ENCODE measurements around the gene PALLD.

DNA sequence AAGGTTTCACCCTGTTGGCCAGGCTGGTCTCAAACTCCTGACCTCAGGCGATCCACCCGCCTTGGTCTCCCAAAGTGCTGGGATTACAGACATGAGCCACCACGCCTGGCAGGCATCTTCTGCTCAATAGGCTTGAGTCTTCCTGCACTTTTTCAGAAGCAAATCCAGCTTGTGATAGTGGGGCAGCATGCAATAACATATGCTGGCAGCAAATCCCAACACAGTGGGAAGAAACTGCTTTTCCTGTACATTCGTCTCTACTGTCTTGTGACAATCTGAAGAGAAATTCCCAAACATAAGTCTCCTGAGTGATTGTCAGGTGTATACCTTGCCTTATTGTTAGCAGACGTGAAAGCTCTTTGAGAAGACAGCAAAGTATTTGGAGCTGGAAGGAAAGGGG lies 145.7 kb downstream of the PALLD start:
- TF ChIP-seq, protein P1, sequence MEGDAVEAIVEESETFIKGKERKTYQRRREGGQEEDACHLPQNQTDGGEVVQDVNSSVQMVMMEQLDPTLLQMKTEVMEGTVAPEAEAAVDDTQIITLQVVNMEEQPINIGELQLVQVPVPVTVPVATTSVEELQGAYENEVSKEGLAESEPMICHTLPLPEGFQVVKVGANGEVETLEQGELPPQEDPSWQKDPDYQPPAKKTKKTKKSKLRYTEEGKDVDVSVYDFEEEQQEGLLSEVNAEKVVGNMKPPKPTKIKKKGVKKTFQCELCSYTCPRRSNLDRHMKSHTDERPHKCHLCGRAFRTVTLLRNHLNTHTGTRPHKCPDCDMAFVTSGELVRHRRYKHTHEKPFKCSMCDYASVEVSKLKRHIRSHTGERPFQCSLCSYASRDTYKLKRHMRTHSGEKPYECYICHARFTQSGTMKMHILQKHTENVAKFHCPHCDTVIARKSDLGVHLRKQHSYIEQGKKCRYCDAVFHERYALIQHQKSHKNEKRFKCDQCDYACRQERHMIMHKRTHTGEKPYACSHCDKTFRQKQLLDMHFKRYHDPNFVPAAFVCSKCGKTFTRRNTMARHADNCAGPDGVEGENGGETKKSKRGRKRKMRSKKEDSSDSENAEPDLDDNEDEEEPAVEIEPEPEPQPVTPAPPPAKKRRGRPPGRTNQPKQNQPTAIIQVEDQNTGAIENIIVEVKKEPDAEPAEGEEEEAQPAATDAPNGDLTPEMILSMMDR (IDR thresholded peaks at IDR 0.05) = no peak
- no peak for TF ChIP-seq POLR2A (IDR thresholded peaks at IDR 0.05)
